Kidney (tissue), 14 donors: Measurements from ENCODE around the gene PODXL2. TPM values are rescaled to one million over a fixed set of nuclear protein-coding genes. Genes with fewer than 3 reads are reported as not detected.

Experiments
- DNase-seq, 5 donors: peaks; one replicate each; pipeline ENCODE4 v3.0.0-alpha.2; 2013 to 2020
- FAIRE-seq: peaks from 2 replicates; lab custom pipeline; 2012; peaks lifted over from hg19 to GRCh38; lab: Jason Lieb, UNC
- H3K27ac ChIP-seq, 2 donors: one replicate each; pipeline ENCODE4 v1.7.0; 2013; ENCODE audit warnings: low read depth in 2 of 2, low read length in 2 of 2, inconsistent platforms in 1 of 2
- H3K27me3 ChIP-seq: one replicate; pipeline ENCODE4 v1.7.1; 2013; ENCODE audit warnings: low read length, inconsistent platforms; ENCODE audit not compliant: control insufficient read depth, insufficient read depth
- H3K36me3 ChIP-seq, 3 donors: one replicate each; pipeline versions ENCODE4 v1.7.0 to v1.7.1; 2013; ENCODE audit warnings: low read length in 3 of 3, control low read depth in 1 of 3, inconsistent platforms in 1 of 3; ENCODE audit not compliant: insufficient read depth in 3 of 3, control insufficient read depth in 2 of 3
- H3K4me1 ChIP-seq, 3 donors: one replicate each; pipeline versions ENCODE4 v1.7.0 to v1.7.1; 2013; ENCODE audit warnings: low read length in 3 of 3, inconsistent platforms in 1 of 3, low read depth in 1 of 3; ENCODE audit not compliant: control insufficient read depth in 2 of 3, insufficient read depth in 2 of 3
- H3K4me3 ChIP-seq, 3 donors: one replicate each; pipeline versions ENCODE4 v1.7.0 to v1.8.1; 2013; ENCODE audit warnings: low read length in 3 of 3, control low read depth in 1 of 3, inconsistent platforms in 1 of 3
- H3K9ac ChIP-seq, 3 donors: one replicate each; pipeline versions ENCODE4 v1.7.0 to v1.7.1; 2013; ENCODE audit warnings: low read length in 3 of 3, control low read depth in 1 of 3, inconsistent platforms in 1 of 3
- H3K9me3 ChIP-seq, 3 donors: one replicate each; pipeline versions ENCODE4 v1.7.0 to v1.7.1; 2013; ENCODE audit warnings: low read length in 3 of 3, control low read depth in 1 of 3, inconsistent platforms in 1 of 3; ENCODE audit not compliant: control insufficient read depth in 2 of 3, insufficient read depth in 1 of 3
- intact Hi-C: fragments of 100-400 bp; cut with DNase I; formaldehyde crosslinking; loops from one replicate; pipeline ENCODE4 v1.11.1; 2022
- polyA plus RNA-seq: library from polyadenylated mRNA; stranded (reverse); fragments of 350-450 nt; fragmentation: Illumina TruSeq; extraction: RNeasy Lipid Tissue Mini Kit (QIAGEN cat#74804); gene quantifications from one replicate; pipeline ENCODE4 v1.2.3, GENCODE V29; 2014; ENCODE audit warnings: low read depth, low replicate concordance; ENCODE audit not compliant: insufficient read depth
- total RNA-seq: library from RNA; stranded (reverse); fragmentation: NEBNext Ultra II Directional; extraction: Animal tissue kit (Norgen Biotek cat#: 25700); gene quantifications from one replicate; pipeline ENCODE4 v1.2.1, GENCODE V29; 2021
- TF ChIP-seq, protein P1 (sequence below): IDR thresholded peaks from 3 replicates; pipeline ENCODE4 v1.5.1; 2012; ENCODE audit warnings: mild to moderate bottlenecking, moderate library complexity, borderline replicate concordance; ENCODE audit not compliant: insufficient read depth; ENCODE audit errors: extremely low read depth
- donor health status: control.
- donor health status: control.
- donor health status: control.
- donor health status: control.
- donor health status: control.
- donor health status: DM: yes; HTN: yes; CAD: no.
- donor health status: Normal renal cell carcinoma (clear cell type).

The PODXL2 gene
- total and polyA plus RNA-seq, 2 donors from 2014 or later = 7.4 to 10.5 TPM

DNA sequence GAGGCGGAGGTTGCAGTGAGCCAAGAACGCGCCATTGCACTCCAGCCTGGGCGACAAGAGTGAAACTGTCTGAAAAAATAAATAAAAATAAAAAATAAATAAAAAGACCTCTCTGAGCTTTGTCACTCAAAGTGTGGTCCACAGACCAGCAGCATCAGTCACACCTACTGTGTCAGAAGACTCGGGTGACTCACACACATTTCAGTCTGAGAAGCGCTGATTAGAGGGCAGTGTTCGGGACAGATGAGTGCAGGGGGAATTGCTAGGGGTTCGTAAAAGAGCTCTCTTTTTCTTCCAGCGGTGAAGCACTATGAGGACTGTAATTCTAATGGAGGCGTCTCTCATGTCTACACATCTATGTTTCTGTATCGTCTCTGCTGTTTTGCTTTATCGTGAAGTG lies 5.7 kb downstream of the PODXL2 start:
- TF ChIP-seq, protein P1, sequence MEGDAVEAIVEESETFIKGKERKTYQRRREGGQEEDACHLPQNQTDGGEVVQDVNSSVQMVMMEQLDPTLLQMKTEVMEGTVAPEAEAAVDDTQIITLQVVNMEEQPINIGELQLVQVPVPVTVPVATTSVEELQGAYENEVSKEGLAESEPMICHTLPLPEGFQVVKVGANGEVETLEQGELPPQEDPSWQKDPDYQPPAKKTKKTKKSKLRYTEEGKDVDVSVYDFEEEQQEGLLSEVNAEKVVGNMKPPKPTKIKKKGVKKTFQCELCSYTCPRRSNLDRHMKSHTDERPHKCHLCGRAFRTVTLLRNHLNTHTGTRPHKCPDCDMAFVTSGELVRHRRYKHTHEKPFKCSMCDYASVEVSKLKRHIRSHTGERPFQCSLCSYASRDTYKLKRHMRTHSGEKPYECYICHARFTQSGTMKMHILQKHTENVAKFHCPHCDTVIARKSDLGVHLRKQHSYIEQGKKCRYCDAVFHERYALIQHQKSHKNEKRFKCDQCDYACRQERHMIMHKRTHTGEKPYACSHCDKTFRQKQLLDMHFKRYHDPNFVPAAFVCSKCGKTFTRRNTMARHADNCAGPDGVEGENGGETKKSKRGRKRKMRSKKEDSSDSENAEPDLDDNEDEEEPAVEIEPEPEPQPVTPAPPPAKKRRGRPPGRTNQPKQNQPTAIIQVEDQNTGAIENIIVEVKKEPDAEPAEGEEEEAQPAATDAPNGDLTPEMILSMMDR = no peak

DNA sequence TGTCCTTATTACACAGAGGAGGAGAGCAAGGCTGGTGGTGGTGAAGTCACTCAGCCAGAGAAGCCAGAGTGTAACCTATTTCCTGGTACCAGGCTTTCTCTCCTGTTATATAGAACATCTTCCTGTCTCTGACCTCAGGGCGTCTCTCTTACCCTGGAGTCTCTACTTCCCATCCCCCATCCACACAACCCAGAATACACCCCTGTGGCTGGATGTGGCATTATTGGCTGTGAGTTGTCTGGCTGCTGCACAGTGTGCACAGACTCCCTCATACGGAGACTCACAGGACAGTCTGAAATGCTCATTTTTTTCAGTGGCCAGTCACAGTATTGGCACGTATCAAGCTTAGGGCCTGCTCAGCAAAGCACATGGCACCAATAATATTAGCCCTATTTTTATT lies 8.6 kb downstream of the PODXL2 start:
- TF ChIP-seq, protein P1 = no peak
- Histone ChIP-seq H3K27me3 (no peaks in the 10 kb centered on the region), H3K9ac (no peak overlapping the region), H3K9me3 (no peaks in the 10 kb centered on the region), H3K27ac (no peak overlapping the region), H3K4me3 (no peak overlapping the region), H3K36me3 (no peaks in the 10 kb centered on the region), H3K4me1 (no peaks in the 10 kb centered on the region)
- intact Hi-C loops = no loop called here
- DNase-seq = no peak
- FAIRE-seq = no peak

More for the DNA sequence above, 5.7 kb downstream of the PODXL2 start:
- intact Hi-C loops = no loop called here
- Histone ChIP-seq H3K4me3 (no peak overlapping the region), H3K9ac (no peak overlapping the region), H3K27ac (no peak overlapping the region), H3K4me1 (peaks cover 1 to 8% (median 3%) of the 10 kb centered on the region in 3 donors), H3K9me3 (no peaks in the 10 kb centered on the region), H3K27me3 (peaks cover 2% of the 10 kb centered on the region), H3K36me3 (no peaks in the 10 kb centered on the region)
- no peak for FAIRE-seq
- DNase-seq = no peak

DNA sequence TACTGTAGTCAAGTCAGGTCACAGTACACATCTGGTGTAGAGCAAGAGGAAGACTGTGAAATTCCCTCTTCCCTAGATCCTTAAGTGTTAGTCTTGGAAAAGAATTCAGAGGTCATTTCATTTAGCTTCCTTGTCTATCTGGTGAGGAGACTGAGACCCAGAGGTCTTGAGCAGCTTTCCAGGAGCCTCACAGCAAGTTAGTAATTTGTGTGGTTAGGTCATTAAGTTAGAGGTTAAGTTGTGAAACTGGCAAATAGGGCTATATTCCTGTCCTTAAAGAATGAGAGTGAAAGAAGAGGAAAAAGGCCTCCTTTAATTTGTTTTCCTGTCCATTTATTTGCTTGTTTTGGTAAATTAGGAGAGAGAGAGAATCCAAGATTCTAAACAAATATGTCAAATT lies 9.0 kb downstream of the PODXL2 start:
- no peaks in the 10 kb centered on the region for H3K27me3 ChIP-seq
- intact Hi-C loops = no loop called here
- TF ChIP-seq, protein P1 = no peak
- no peak overlapping the region for H3K4me3 ChIP-seq
- H3K9ac ChIP-seq = no peak overlapping the region
- FAIRE-seq = no peak
- no peaks in the 10 kb centered on the region for H3K36me3 ChIP-seq
- no peaks in the 10 kb centered on the region for H3K9me3 ChIP-seq
- H3K4me1 ChIP-seq = no peaks in the 10 kb centered on the region
- no peak overlapping the region for H3K27ac ChIP-seq
- no peak for DNase-seq
